Skin of body (tissue), 2 donors: ENCODE measurements around the gene INSRR. TPM values are rescaled to one million over a fixed set of nuclear protein-coding genes. Genes with fewer than 3 reads are reported as not detected.

Experiments used
- DNase-seq: peaks from one replicate; lab custom pipeline; 2025; lab: John Stamatoyannopoulos, UW
- total RNA-seq: library from RNA; depleted of rRNA; stranded (reverse); fragments of >200 nt; gene quantifications from one replicate; pipeline ENCODE4 v1.2.3, GENCODE V29; 2014

The INSRR gene
- total RNA-seq, 1 donor from 2014 or later: under 0.01 TPM

DNA sequence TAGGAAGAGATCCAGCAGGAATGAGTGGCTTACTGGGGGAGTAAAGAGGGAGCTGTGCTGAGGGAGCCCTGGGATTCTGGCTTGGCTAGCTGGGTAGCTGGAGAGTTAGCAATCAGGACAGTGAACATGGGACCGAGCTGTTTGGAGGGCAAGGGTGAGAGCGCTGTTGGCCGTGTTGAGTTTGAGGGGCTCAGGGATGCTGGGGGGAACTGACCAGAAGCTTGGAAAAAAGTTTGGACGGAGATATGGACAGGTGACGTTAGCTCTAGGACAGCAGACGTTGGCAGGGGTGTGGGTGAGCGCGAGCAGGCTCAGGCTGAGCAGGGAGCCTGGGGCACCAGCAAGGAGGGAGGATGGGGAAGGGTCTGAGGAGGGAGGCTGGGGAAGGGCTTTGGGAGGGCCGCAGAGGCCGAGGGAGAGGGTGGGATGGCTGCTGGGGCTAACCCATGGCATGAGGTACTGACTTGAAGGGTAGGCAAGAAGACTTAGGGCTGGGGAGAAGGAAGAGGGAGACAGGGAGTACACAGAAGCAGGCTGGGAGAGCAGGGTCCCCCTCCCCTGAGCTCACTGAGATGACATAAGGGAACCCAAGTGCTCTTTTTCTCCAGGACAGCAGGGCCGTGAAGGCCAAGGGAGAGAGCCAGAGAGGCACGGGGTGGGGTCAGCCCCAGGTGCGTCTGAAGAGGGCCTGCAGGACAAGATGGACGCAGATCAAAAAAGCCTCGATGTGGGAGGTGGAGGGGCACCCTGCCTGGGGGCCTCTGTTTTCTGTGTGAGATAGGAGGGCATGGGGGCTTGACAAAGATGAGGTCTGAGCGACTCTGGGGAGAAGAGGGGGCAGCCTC lies 50.5 kb downstream of the INSRR start:
- DNase-seq: no peak

DNA sequence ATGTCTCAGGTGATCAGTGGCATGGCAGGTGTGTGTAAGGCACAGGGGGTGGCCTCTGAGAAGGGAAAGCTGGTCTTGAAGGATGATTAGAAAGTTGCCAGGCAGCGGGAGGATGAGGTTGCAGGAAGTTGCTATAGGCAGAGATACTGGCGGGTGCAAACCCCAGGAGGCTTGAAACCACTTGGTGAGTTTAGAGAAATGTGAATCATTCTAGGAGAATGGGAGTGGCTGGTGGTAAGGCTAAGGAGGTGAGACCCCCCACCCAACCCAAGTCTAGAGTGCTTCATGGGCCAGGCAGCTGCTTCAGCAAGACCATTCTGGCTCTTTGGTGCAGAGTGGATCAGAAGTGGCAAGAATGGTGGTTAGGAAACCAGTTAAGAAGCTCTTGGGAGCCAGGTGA lies 51.3 kb downstream of the INSRR start:
- DNase-seq: no peak

DNA sequence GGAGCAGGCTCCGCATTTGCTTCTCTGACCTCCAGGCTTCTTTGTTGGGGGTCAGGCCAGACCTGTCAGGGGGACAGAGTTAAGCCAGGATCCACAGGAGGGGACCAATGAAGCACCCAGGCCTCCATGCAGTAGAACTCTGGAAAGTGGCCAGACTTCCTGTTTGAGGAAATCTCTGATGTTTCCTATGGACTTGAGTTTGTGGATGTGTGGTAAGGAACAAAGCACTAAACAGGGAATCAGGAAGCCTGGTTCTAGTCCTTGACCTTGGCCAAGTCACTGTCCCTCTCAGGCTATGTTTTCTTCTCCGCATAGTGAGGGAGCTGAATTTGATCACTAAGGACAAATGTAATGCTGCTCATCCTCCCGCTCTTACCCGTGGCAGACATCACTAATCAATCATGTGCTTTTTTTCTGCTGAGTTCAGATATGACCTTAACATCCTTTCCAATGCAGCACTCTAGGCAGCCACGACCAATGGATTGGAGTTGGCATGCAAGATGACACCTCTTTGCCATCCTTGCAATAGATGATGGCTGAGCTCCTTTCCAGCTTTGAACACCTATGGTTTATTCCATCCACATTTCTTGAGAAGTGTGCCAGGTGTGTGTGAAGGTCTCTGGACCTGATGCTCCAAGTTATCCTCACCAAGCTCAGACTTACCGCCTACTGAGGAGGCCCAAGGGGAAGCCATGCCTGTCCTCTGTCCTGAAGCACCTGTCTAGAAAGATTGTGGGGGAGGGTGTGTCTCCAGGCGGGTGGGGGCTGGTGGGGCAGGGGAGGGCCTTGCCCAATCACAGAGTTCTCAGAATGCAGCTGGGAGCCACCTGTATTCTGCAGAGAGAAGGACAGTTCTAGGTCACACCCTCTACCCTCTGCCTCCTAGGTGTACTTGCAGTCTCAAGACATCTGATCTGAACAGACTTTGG lies 52.1 kb downstream of the INSRR start:
- no peak for DNase-seq

DNA sequence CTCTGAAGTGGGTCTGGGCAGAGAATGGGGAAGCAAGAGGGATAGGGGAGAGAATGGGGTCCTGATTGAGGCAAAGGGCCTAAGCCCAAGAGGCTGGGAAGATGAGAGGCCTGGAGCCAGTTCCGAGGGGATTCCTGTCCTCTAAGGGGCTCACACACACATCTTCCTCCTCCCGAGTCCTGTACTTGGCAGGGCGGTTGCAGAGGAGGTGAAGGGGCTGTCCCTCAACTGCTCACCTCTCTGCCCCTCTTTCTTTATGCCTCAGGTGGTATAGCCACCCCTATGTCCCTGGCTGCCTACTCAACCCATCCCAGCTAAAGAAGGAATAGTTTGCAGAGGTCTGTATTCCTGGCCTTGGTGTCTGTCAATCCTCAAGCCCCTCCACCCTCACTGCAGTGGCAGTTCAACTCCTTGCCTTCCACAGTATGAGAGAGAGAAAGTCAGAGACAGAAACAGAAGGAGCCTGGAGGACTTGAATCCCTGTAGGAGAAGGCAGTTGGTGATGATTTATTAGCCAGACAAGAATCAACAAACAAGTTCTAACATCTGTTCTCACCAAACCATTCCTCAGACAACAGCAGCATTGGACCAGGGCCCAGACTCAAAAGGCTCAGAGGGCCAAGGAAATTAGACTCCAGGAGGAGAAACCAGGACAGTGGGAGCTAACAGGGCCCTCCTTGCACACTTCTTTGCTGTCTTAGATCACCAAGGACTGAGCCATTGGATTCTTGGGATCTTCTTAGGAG lies 53.0 kb downstream of the INSRR start:
- peak; percentile 83 for DNase-seq

DNA sequence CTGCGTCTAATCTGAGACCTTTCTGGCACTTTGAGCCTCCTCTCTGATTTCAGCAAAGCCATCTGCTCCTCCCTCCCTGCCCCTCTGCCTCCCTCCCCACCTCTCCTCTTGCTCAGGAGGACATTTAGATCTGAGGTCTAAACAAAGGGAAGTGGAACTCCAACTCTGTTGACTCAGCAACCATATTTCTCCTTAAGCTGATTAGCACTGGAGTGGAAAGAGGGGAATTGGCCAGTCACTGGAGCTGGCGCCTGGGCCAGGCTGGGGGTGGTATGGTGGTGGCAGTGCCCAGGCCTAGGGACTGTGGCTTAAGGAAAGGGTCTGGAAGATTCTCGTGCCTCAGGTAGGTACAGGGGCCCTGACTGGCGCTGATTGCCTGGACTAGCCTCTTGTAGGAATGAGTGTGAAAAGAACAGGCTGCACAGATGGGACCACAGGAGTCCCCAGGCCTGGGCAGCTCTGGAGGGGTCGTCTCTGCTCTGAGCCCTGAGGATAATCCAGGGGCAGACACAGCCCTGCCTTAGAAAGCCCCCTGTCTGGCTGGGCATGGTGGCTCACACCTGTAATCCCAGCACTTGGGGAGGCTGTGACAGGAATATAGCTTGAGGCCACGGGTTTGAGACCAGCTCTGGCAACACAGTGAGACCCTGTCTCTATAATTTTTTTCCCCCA lies 54.2 kb downstream of the INSRR start:
- DNase-seq: no peak

DNA sequence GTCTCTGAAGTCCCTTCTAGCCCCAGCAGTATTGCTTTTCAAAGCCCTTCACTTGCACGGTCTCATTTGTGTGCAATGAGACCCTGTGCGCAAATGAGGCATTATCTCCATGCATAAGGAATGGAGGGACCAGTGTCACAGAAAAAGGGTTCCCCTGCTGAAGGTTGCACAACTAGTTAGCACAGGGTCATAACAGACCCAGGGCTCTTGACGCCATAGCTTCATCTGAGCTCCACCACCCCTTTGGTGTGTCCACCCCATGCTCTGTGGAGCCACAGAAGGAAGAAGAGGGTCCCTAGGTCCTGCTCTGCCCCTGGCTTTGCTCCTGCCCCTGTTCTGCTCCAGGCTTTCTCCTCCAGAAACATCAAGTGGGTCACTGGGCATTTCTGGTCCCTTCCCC lies 54.9 kb downstream of the INSRR start:
- DNase-seq: no peak

DNA sequence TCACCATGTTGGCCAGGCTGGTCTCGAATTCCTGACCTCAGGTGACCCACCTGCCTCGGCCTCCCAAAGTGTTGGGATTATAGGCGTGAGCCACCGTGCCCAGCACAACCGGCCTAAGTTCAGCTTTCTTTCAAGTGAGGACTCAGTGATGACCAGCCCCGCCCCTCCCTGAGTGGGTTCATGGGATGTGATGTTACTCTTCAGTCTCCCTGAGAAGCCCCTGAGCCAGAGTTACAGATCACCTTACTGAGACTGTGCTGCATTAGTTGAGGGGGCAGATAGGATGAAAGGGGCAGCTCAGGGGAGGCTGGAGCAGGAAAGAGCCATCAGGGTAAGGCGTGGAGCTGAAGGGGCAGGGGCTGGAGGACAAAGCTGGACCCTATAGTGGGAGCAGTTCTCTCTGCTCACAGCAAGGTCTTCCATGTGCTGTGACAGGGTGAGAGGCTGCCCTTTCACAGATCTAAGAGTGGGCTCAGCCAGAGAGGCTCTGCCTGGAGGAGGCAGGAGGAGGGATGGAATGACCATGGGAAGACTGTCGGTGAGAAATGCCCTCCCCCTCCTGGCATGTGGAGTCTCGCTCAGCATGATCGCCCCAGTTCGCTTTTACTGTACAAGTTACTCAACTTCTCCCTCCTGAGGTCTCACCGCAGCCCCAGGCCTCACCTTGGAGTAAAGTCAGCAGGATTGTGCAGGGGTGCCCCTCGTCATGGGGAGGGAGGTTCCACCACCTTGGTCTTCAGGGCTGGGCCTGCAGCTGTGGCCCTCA lies 55.6 kb downstream of the INSRR start:
- no peak for DNase-seq

DNA sequence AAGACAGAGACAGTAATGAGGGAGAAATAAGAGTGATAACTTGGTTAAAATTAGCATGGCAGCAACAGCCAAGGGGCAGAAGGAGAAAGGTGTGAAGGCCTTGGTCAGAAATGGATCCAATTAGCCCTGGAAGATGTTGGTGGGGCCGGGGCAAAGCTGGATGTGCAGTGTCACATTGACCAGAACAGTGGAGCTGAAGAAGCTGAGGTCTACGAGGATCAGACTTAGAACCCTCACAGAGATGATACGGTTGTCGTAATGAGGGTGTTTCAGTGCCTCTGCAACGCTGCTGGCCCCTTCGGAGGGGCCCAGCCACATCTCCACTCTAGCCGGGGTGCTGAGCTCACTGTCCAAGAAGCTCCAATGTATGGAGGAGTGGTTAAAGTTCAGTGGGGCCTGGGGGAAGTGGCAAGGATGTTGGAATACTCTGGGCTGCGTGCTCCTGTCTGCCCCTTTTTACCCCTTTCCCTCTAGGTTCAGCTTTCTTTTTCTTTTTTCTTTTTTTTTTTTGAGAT lies 56.4 kb downstream of the INSRR start:
- DNase-seq: no peak

DNA sequence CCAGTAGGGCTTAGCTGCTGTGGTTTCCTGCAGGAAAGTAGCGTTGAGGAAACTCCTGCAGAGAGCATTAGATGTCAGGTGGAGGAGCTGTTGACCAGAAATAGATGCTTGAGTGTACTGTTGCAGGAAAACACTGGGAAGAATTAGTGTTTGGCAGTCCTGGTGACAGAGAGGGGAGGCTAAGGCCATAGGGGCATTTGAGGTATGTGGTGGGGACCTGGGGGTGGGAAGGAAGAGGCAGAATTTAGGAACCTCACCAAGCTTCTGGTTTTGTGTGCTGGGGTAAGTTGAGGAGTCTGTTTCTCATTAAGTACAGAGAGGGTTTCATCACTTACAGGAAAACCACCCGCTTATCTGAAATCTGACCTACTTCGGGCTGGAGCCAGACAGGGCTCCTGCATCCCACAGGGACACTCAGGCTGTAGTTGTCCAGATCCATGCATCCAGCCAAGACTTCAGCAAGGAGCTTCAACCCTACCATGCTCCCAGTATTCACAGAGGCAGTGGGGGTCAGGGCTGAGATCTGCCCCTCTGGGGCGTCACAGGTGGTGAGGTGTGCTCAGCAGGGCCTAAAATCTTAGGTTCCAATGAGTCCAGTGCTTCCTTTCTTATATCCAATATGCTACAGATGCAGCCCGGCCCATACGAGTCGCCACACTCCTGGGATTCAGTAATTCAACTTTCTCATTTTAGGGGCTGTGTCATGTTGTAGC lies 57.4 kb downstream of the INSRR start:
- peak; percentile 46 for DNase-seq

DNA sequence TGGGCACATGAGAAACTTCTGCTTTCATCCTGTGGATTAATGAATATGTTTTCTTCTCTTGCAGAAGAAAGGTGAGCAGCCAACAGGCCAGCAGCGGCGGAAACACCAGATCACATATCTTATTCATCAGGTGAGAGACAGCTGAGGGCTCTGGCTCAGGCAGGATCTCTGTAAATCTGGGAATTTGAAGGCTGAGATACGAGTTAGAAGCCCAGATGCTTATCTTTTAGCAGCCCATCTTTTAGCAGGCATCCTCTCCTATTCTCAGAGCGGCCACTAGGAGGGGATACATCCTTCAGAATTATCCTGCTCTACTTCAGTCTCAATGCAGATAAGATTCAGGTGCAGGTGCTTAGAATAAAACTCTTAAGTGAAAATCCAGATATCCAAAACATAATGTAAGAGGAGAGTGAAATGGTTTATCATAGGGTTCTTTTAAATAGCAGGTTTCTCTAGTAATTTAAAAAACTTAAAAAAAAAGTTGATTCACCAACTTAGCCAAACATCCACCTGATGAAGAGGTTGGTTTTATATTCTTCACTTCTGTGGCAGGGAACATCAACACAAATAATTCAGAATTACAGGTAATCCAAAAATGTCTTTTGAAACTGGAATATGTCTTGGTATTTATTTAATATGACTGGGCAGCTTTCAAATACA lies 61.6 kb downstream of the INSRR start:
- DNase-seq: peak; percentile 22

DNA sequence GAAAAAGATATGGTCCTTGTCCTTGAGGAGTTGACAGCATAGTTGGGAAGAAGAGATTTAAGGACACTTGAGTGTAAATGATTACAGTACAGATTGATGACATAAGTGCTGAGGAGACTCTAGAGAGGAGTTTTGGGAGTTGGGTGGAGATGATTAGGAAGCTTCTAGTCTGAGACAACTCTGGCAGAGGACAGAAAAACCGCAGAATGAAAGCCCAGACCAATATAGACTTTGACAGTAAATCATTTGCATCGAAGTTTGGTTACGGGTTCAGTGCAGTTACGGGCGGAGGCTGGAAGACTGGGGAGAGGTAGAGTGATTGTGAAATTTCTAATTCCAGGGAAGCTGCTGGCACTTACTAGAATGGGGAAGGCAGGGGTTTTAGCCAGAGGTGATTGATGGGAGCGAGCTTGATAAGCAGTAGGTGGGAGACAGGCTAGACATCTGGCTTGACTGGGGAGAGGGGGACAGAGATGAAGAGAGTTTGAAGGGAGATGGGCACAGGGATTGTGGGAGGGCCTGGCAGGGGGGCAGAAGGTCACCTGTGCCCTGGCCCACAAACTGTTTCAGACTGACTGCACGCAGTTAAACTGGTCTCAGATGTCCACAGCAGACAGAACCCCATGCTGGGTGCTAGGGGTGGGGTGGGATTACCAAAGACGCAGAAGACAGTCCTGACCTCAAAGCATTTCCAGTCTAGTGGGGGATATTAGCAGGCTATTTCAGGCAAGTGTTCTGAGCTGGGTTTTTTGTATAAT lies 62.4 kb downstream of the INSRR start:
- DNase-seq: no peak

DNA sequence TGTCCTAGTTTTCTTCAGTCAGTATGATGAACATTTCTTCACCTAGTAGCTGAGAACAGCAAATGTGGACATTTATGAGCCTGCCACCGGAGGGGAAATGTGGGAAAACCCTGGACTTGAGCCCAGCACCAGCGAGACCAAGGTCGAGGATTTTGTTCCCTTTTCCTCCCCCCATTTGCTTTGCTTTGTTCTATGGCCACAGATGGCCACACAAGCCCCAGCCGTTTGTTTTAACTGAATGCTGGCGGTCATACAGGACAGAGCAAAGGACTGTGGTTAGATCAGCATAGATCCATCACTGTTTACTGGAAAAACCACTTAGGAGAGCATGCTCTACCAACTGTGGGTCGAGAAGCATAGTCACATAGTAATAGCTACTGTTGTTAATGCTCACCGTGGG lies 63.1 kb downstream of the INSRR start:
- no peak for DNase-seq

DNA sequence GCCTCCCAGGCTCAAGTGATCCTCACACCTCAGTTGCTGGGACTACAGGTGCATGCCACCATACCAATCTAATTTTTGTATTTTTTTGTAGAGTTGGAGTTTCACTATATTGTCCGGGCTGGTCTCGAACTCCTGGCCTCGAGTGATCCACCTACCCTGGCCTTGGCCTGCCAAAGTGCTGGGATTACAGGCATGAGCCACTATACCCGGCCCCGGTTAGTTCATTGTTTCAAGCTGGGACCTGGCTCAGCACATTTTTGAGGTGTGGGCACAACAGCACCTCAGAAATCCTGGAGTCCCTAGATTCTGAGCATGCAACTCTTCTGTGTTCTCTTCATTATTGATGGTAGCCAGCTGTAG lies 63.6 kb downstream of the INSRR start:
- no peak for DNase-seq

DNA sequence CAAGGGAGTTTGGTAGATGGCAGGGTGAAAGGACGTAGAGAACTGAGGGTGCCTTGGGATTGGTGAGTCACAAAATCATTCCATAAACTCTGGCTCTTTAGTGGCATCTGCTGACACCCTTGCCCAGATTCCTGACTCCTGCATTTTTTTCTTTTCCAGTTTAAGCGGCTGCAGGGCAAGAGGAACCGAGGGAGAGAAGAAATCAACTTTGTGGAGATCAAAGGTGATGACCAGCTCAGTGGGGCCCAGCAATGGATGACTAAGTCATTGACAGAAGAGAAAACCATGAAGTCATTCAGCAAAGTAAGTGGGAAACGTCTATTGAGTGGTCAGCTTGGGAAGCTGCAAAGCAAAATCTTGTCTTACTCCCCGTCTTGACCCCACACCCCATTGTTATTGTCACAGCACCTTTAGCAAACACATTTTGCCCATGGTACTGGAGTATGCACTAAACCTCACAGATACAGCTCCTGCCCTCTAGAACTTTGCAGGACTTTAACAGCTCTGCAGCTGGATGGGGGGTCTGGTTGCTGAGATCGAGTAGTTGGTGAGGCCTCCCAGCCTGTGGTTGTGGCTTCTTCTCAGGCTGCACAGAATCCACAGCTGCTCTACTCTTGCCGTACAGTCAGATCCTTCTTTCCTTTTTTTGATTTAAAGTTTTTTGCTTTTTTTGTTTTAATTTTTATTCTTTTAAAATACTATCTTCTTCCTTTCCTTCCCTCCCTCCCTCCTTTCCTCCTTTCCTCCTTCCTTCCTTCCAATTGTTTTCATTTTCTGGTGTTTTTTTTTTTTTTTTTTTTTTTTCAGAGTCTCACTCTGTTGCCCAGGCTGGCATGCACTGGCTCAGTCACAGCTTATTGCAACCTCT lies 64.2 kb downstream of the INSRR start:
- no peak for DNase-seq
